ENCODE measurements around the gene HS3ST3A1. TPM values are rescaled to one million over a fixed set of nuclear protein-coding genes. Genes with fewer than 3 reads are reported as not detected.

HS3ST3A1 gene
- total RNA-seq, 2 experiments from 2014 or later: 1.0 to 1.4 TPM

GRCh38 chr17:13537871-13538643, 63.7 kb downstream of the HS3ST3A1 start:
- H3K27ac Mint-ChIP-seq: no peak overlapping the region
- no peaks in the 10 kb centered on the region for H3K36me3 Mint-ChIP-seq (ENCODE audit: low read depth)
- ChIA-PET POLR2A (no interaction called here), CTCF (no interaction called here)
- no peak for DNase-seq
- H3K4me1 Mint-ChIP-seq: no peaks in the 10 kb centered on the region
- no peak overlapping the region for H3K4me3 Mint-ChIP-seq
- no peaks in the 10 kb centered on the region for H3K9me3 Mint-ChIP-seq
- no peaks in the 10 kb centered on the region for H3K27me3 Mint-ChIP-seq

- Mint-ChIP-seq H3K4me1 (no peaks in the 10 kb centered on the region), H3K27me3 (no peaks in the 10 kb centered on the region), H3K4me3 (no peak overlapping the region), H3K9me3 (no peaks in the 10 kb centered on the region), H3K36me3 (ENCODE audit: low read depth) (no peaks in the 10 kb centered on the region), H3K27ac (no peak overlapping the region)
- no peak for DNase-seq
- POLR2A ChIA-PET: no interaction called here
- CTCF ChIA-PET: interaction anchor here (0.8 kb wide), 1 partner anchor 32 kb away, joined by 3 read pairs; no protein-coding TSS in a partner anchor
These were observed 64.5 kb downstream of the HS3ST3A1 start for GRCh38 chr17:13537167-13537731.

- POLR2A ChIA-PET: no interaction called here
- no peak overlapping the region for H3K27ac Mint-ChIP-seq
These were observed 66.8 kb downstream of the HS3ST3A1 start for GRCh38 chr17:13534946-13535345.

GRCh38 chr17:13531721-13532120, 70.0 kb downstream of the HS3ST3A1 start:
- Mint-ChIP-seq H3K27ac (no peak overlapping the region), H3K36me3 (ENCODE audit: low read depth) (no peaks in the 10 kb centered on the region), H3K4me1 (no peaks in the 10 kb centered on the region), H3K27me3 (no peaks in the 10 kb centered on the region), H3K4me3 (no peak overlapping the region), H3K9me3 (no peaks in the 10 kb centered on the region)
- CTCF ChIA-PET: interaction anchor here (1.1 kb wide), 1 partner anchor 508 kb away, joined by 3 read pairs; no protein-coding TSS in a partner anchor
- POLR2A ChIA-PET: no interaction called here
- no peak for DNase-seq

More at GRCh38 chr17:13534946-13535345, 66.8 kb downstream of the HS3ST3A1 start:
- Mint-ChIP-seq H3K9me3 (no peaks in the 10 kb centered on the region), H3K4me1 (no peaks in the 10 kb centered on the region), H3K36me3 (ENCODE audit: low read depth) (no peaks in the 10 kb centered on the region), H3K27me3 (no peaks in the 10 kb centered on the region), H3K4me3 (no peak overlapping the region)
- DNase-seq: no peak
- CTCF ChIA-PET: no interaction called here

GRCh38 chr17:13525876-13526275, 75.9 kb downstream of the HS3ST3A1 start:
- Mint-ChIP-seq H3K36me3 (ENCODE audit: low read depth) (no peaks in the 10 kb centered on the region), H3K27me3 (no peaks in the 10 kb centered on the region), H3K27ac (no peak overlapping the region), H3K9me3 (no peaks in the 10 kb centered on the region), H3K4me3 (no peak overlapping the region), H3K4me1 (no peaks in the 10 kb centered on the region)
- ChIA-PET POLR2A (no interaction called here), CTCF (no interaction called here)
- no peak for DNase-seq

- no peak overlapping the region for H3K4me3 Mint-ChIP-seq
- ChIA-PET POLR2A (no interaction called here), CTCF (no interaction called here)
- H3K9me3 Mint-ChIP-seq: no peaks in the 10 kb centered on the region
- H3K4me1 Mint-ChIP-seq: no peaks in the 10 kb centered on the region
- no peaks in the 10 kb centered on the region for H3K36me3 Mint-ChIP-seq (ENCODE audit: low read depth)
- peaks cover 3% of the 10 kb centered on the region for H3K27me3 Mint-ChIP-seq
- H3K27ac Mint-ChIP-seq: no peak overlapping the region
- DNase-seq: no peak
These were observed 78.6 kb downstream of the HS3ST3A1 start for GRCh38 chr17:13523164-13523563.

- no peaks in the 10 kb centered on the region for H3K4me1 Mint-ChIP-seq
These were observed 79.0 kb downstream of the HS3ST3A1 start for GRCh38 chr17:13522749-13523148.

GRCh38 chr17:13521784-13522183, 79.9 kb downstream of the HS3ST3A1 start:
- no peak for DNase-seq
- Mint-ChIP-seq H3K9me3 (no peaks in the 10 kb centered on the region), H3K36me3 (ENCODE audit: low read depth) (no peaks in the 10 kb centered on the region), H3K4me3 (no peak overlapping the region), H3K27ac (no peak overlapping the region), H3K27me3 (peaks cover 3% of the 10 kb centered on the region), H3K4me1 (no peaks in the 10 kb centered on the region)
- CTCF ChIA-PET: no interaction called here
- POLR2A ChIA-PET: no interaction called here

More at GRCh38 chr17:13522749-13523148, 79.0 kb downstream of the HS3ST3A1 start:
- Mint-ChIP-seq H3K27me3 (peaks cover 3% of the 10 kb centered on the region), H3K9me3 (no peaks in the 10 kb centered on the region), H3K36me3 (ENCODE audit: low read depth) (no peaks in the 10 kb centered on the region), H3K4me3 (no peak overlapping the region), H3K27ac (no peak overlapping the region)
- POLR2A ChIA-PET: no interaction called here
- CTCF ChIA-PET: no interaction called here
- no peak for DNase-seq

GRCh38 chr17:13520899-13521572, 80.7 kb downstream of the HS3ST3A1 start:
- Mint-ChIP-seq H3K4me1 (no peaks in the 10 kb centered on the region), H3K27me3 (peaks cover 3% of the 10 kb centered on the region), H3K36me3 (ENCODE audit: low read depth) (no peaks in the 10 kb centered on the region), H3K4me3 (no peak overlapping the region), H3K9me3 (no peaks in the 10 kb centered on the region), H3K27ac (no peak overlapping the region)
- POLR2A ChIA-PET: no interaction called here
- DNase-seq: no peak
- CTCF ChIA-PET: no interaction called here

GRCh38 chr17:13518261-13519000, 83.3 kb downstream of the HS3ST3A1 start:
- Mint-ChIP-seq H3K9me3 (no peaks in the 10 kb centered on the region), H3K4me3 (no peak overlapping the region), H3K27me3 (peaks cover 3% of the 10 kb centered on the region), H3K27ac (no peak overlapping the region), H3K36me3 (ENCODE audit: low read depth) (no peaks in the 10 kb centered on the region), H3K4me1 (no peaks in the 10 kb centered on the region)
- ChIA-PET POLR2A (no interaction called here), CTCF (no interaction called here)
- no peak for DNase-seq

GRCh38 chr17:13513039-13513405, 88.7 kb downstream of the HS3ST3A1 start:
- Mint-ChIP-seq H3K4me1 (peaks cover 8% of the 10 kb centered on the region), H3K4me3 (no peak overlapping the region), H3K27me3 (peaks cover 18% of the 10 kb centered on the region), H3K9me3 (no peaks in the 10 kb centered on the region), H3K27ac (no peak overlapping the region), H3K36me3 (ENCODE audit: low read depth) (no peaks in the 10 kb centered on the region)
- no peak for DNase-seq
- ChIA-PET CTCF (no interaction called here), POLR2A (no interaction called here)

GRCh38 chr17:13510062-13510461, 91.7 kb downstream of the HS3ST3A1 start:
- CTCF ChIA-PET: interaction anchor here (0.5 kb wide), 1 partner anchor 89 kb away, joined by 3 read pairs; no protein-coding TSS in a partner anchor

GRCh38 chr17:13509527-13509926, 92.2 kb downstream of the HS3ST3A1 start:
- ChIA-PET POLR2A (no interaction called here), CTCF (no interaction called here)
- H3K27ac Mint-ChIP-seq: no peak overlapping the region
- no peaks in the 10 kb centered on the region for H3K36me3 Mint-ChIP-seq (ENCODE audit: low read depth)
- no peak overlapping the region for H3K4me3 Mint-ChIP-seq
- DNase-seq: no peak
- H3K9me3 Mint-ChIP-seq: no peaks in the 10 kb centered on the region
- H3K4me1 Mint-ChIP-seq: peaks cover 8% of the 10 kb centered on the region
- H3K27me3 Mint-ChIP-seq: peaks cover 18% of the 10 kb centered on the region

More at GRCh38 chr17:13510062-13510461, 91.7 kb downstream of the HS3ST3A1 start:
- DNase-seq: no peak
- H3K27ac Mint-ChIP-seq: no peak overlapping the region
- H3K27me3 Mint-ChIP-seq: peaks cover 18% of the 10 kb centered on the region
- no peaks in the 10 kb centered on the region for H3K9me3 Mint-ChIP-seq
- POLR2A ChIA-PET: no interaction called here
- H3K4me3 Mint-ChIP-seq: no peak overlapping the region
- peaks cover 8% of the 10 kb centered on the region for H3K4me1 Mint-ChIP-seq
- no peaks in the 10 kb centered on the region for H3K36me3 Mint-ChIP-seq (ENCODE audit: low read depth)

Data from activated CD4-positive, alpha-beta T cell treated with anti-CD3 and anti-CD28 coated beads, Interleukin-2, amount 10 ng/mL, durations not matched to agents 7 days and 5 days (primary cell).